ENCODE measurements around the gene RRBP1. TPM values are rescaled to one million over a fixed set of nuclear protein-coding genes. Genes with fewer than 3 reads are reported as not detected.

RRBP1 gene
- total and polyA plus RNA-seq, 2 donors (not counting 3 experiments of a cell fraction or from before 2014, with no cell fraction given), result 50.3 to 236 TPM

DNA sequence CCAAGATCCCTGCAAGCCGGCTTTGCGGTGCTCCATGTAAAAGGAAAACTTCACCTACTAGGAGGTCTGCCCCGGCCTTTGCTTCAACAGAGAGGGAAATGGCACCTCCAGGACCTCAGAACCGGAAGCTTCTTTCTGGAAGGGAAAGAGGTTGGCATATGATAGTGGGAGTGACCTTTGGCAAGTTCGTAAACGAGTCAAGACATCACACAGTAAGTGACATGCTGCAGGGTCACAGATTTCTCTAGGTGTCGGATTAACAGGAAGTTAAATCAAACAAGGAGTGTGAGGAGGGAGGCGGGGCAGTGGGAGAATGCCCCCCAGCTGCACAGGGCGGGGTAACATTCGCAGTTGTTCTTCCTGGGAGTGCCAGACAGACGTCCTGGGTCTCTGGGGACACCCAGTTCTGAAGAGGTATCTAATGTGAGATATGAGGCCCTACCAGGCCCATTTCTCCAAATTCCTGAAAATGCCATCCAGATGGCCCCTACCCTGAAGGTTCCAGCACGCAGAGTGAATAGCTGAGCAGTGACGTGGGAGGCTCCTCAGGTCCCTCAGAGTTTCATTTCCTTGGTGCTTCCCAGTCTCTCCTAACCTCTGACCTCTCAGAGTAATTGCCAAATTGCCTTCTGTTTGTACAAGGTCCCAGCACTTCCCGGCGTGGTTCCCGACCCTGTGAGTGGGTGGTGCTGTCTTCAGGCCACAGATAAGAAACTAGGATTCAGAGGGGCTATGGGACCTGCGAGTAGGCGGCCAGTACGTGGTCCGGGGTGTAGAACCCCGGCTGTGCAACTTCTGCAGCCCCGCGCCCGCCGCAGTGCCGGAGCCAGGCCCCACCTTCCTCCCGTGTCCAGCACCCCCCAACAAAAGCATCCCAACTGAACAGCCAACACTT lies 1.9 kb downstream of the RRBP1 start:
- Histone ChIP-seq H3K4me3 (replicated peaks in 1 of 3; ENCODE audit: insufficient read depth in 1 of 3, low read depth in 1 of 3, low read length in 3 of 3) (peak overlapping the region; percentile 67 to 90 (median 71)), H3K4me2 (ENCODE audit: insufficient read depth, low read length) (peak overlapping the region; percentile 72), H3K36me3 (ENCODE audit: control insufficient read depth in 2 of 2, extremely low read depth in 1 of 2, insufficient read depth in 2 of 2, low read length in 2 of 2) (peaks cover 0 to 2% of the 10 kb centered on the region in 2 experiments), H3K9me1 (replicated peaks; ENCODE audit: control insufficient read depth, extremely low read depth, insufficient read depth, low read length) (no peaks in the 10 kb centered on the region), H2AFZ (ENCODE audit: low read depth, low read length) (no peak overlapping the region), H3K27ac (ENCODE audit: insufficient read depth, low read depth, low read length) (peak overlapping the region; percentile 63), H3K4me1 (ENCODE audit: control insufficient read depth, extremely low read depth, insufficient read depth, low read length) (peaks cover 13% of the 10 kb centered on the region), H3K79me2 (ENCODE audit: control insufficient read depth, insufficient read depth, low read length) (peaks cover 52% of the 10 kb centered on the region), H3K9me3 (replicated peaks; ENCODE audit: control insufficient read depth, insufficient read depth, low read length) (no peaks in the 10 kb centered on the region), H3K9ac (replicated peaks; ENCODE audit: extremely low read depth, insufficient read depth, low read length) (peak overlapping the region; percentile 92), H4K20me1 (replicated peaks; ENCODE audit: control insufficient read depth, extremely low read depth, insufficient read depth, low read length) (peaks cover 5% of the 10 kb centered on the region), H3K27me3 (ENCODE audit: control insufficient read depth in 2 of 2, insufficient read depth in 2 of 2, low read length in 2 of 2) (peaks cover 12% of the 10 kb centered on the region in 2 experiments)
- POLR2A ChIA-PET, result interaction anchor here (2.9 kb wide), 1 partner anchor 216 kb away, joined by 20 read pairs; no protein-coding TSS in a partner anchor
- intact Hi-C loops (cut with micrococcal nuclease) (loop anchor here (1.0 to 5.0 kb wide), 3 partner anchors 14 to 607 kb away; partner anchors contain the start of gene ZNF133), dilution Hi-C loops (cut with MboI; ENCODE audit: extremely low pct_ligation_motif_present, low sequenced_read_pairs) (no loop called here)
- TF ChIP-seq, protein P1, sequence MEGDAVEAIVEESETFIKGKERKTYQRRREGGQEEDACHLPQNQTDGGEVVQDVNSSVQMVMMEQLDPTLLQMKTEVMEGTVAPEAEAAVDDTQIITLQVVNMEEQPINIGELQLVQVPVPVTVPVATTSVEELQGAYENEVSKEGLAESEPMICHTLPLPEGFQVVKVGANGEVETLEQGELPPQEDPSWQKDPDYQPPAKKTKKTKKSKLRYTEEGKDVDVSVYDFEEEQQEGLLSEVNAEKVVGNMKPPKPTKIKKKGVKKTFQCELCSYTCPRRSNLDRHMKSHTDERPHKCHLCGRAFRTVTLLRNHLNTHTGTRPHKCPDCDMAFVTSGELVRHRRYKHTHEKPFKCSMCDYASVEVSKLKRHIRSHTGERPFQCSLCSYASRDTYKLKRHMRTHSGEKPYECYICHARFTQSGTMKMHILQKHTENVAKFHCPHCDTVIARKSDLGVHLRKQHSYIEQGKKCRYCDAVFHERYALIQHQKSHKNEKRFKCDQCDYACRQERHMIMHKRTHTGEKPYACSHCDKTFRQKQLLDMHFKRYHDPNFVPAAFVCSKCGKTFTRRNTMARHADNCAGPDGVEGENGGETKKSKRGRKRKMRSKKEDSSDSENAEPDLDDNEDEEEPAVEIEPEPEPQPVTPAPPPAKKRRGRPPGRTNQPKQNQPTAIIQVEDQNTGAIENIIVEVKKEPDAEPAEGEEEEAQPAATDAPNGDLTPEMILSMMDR (IDR thresholded peaks at IDR 0.05; ENCODE audit: extremely low read depth in 1 of 2, insufficient read depth in 1 of 2, low read depth in 1 of 2, low read length in 2 of 2), result no peak
- TF ChIP-seq, protein P2, sequence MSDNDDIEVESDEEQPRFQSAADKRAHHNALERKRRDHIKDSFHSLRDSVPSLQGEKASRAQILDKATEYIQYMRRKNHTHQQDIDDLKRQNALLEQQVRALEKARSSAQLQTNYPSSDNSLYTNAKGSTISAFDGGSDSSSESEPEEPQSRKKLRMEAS (IDR thresholded peaks at IDR 0.05; ENCODE audit: insufficient read depth, insufficient read length), result no peak
- FAIRE-seq (peak; percentile 61), DNase-seq (ENCODE audit: low read depth, low spot score) (peak; percentile 46)
- BruUV-seq (replicated peaks), result TSS peak; percentile 14
- CTCF ChIA-PET, result interaction anchor here (0.6 to 6.2 kb wide), 12 partner anchors 14 to 287 kb away, joined by 3 to 110 read pairs (median 5); partner anchors contain the start of gene BFSP1
